OCI-M1 (cell line): ENCODE results near the gene ENDOG.
"Not testable (repeated sequence)": the region's sequence is repeated elsewhere in the genome, so short reads cannot be mapped to it uniquely, and the experiment has no call there.

Experiments used
- DNase-seq: peaks from one replicate; lab custom pipeline; 2025; lab: John Stamatoyannopoulos, UW

Gene ENDOG

GRCh38 chr9:128862401-128862851, 44.1 kb downstream of the ENDOG start:
- no peak for DNase-seq

GRCh38 chr9:128863647-128864046, 45.3 kb downstream of the ENDOG start:
- DNase-seq, result peak; percentile 85

DNA sequence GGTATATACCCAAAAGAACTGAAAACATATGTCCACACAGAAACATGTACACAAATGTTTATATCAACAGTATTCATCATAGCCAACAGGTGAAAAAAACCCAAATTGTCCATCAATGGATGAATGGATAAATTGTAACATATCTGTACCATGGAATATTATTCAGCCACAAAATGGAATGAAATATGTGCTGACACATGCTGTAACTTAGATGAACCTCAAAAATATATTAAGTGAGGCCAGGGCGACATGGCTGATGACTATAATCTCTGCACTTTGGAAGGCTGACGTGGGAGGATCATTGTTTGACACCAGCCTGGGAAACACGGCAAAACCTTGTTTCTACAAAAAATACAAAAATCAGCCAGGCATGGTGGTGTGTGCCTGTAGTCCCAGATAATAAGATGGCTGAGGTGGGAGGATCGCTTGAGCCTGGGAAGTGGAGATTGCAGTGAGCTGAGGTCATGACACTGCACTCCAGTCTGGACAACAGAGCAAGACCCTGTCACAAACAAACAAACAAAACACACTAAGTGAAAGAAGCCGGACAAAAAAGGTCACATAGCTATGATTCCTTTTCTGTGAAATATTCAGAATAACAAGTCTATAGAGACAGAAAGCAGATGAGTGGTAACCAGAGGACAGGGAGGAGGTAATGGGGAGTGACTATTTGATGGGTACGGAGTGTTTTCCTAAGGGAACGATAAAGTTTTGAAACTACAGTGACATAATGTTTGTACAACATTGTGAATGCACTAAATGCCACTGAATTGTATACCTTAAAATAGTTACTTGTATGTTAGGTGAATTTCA, 52.0 kb downstream of the ENDOG start:
- DNase-seq, result no peak

DNA sequence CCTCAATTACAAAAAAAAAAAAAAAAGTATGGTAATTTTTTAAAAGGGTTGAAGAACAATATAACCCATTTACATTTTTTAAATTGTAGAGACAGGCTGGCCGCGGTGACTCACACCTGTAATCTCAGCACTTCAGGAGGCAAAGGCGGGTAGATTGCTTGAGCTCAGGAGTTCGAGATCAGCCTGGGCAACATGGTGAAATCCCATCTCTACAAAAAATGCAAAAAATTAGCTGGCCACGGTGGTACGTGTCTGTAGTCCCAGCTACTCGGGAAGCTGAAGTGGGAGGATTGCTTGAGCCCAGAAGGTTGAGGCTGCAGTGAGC, 52.6 kb downstream of the ENDOG start:
- not testable (repeated sequence) for DNase-seq
